Smooth muscle cell (in vitro differentiated cells): ENCODE data around the gene NT5DC4. TPM values are rescaled to one million over a fixed set of nuclear protein-coding genes. Genes with fewer than 3 reads are reported as not detected.
"Not testable (repeated sequence)": the region's sequence is repeated elsewhere in the genome, so short reads cannot be mapped to it uniquely, and the experiment has no call there.

Experiments used
- DNase-seq: peaks from one replicate; lab custom pipeline; 2025; ENCODE audit not compliant: unreplicated experiment; lab: John Stamatoyannopoulos, UW
- H2AFZ ChIP-seq: fragments of 200-600 bp; sonication (generic); 2 replicates; pipeline ENCODE4 v1.6.0; 2016; ENCODE audit warnings: antibody characterized with exemption, low read depth, mild to moderate bottlenecking
- H3F3A ChIP-seq: fragments of 200-600 bp; sonication (generic); 2 replicates; pipeline ENCODE4 v1.6.0; 2017; ENCODE audit warnings: antibody characterized with exemption, low read depth
- H3K27ac ChIP-seq: fragments of 200-600 bp; sonication (generic); 2 replicates; pipeline ENCODE4 v1.5.1; 2016; ENCODE audit warnings: low read depth, mild to moderate bottlenecking
- H3K27me3 ChIP-seq: fragments of 200-600 bp; sonication (generic); 2 replicates; pipeline ENCODE4 v1.6.1; 2016; ENCODE audit warnings: low read depth, mild to moderate bottlenecking
- H3K36me3 ChIP-seq: fragments of 200-600 bp; sonication (generic); 2 replicates; pipeline ENCODE4 v1.5.1; 2016; ENCODE audit warnings: low read depth
- H3K4me1 ChIP-seq: fragments of 200-600 bp; sonication (generic); 2 replicates; pipeline ENCODE4 v1.5.1; 2016; ENCODE audit warnings: low read depth
- H3K4me2 ChIP-seq: fragments of 200-600 bp; sonication (generic); 2 replicates; pipeline ENCODE4 v1.6.0; 2016; ENCODE audit warnings: mild to moderate bottlenecking
- H3K4me3 ChIP-seq: fragments of 200-600 bp; sonication (generic); 2 replicates; pipeline ENCODE4 v1.5.1; 2016; ENCODE audit warnings: mild to moderate bottlenecking
- H3K79me2 ChIP-seq: fragments of 200-600 bp; sonication (generic); 2 replicates; pipeline ENCODE4 v1.6.0; 2016; ENCODE audit warnings: low read depth, mild to moderate bottlenecking
- H3K9ac ChIP-seq: fragments of 200-600 bp; sonication (generic); 2 replicates; pipeline ENCODE4 v1.6.0; 2016; ENCODE audit warnings: low read depth
- H3K9me3 ChIP-seq: fragments of 200-600 bp; sonication (generic); replicated peaks from 2 replicates; pipeline ENCODE4 v1.5.1; 2016; ENCODE audit warnings: low read depth
- H4K20me1 ChIP-seq: fragments of 200-600 bp; sonication (generic); 2 replicates; pipeline ENCODE4 v1.6.0; 2016; ENCODE audit warnings: low read depth
- CTCF ChIP-seq: fragments of 200-600 bp; sonication (generic); IDR thresholded peaks from 2 replicates; pipeline ENCODE4 v1.5.1; 2017; ENCODE audit warnings: borderline replicate concordance, mild to moderate bottlenecking, antibody characterized with exemption; ENCODE audit not compliant: insufficient read depth, poor library complexity, severe bottlenecking
- whole genome bisulfite sequencing: methylation state at CpG from one replicate; pipeline ENCODE4 v1.1.7; 2016; ENCODE audit warnings: low lambda C conversion rate; 5-methylcytosine and 5-hydroxymethylcytosine counted together
- polyA plus RNA-seq: library from polyadenylated mRNA; unstranded; fragments of >200 nt; fragmentation: Nextera tagmentation; extraction: Ambion mirVana; gene quantifications from 2 replicates; pipeline ENCODE4 v1.2.1, GENCODE V29; 2016
- total RNA-seq: library from RNA; depleted of rRNA; stranded (reverse); fragments of >200 nt; gene quantifications from 2 replicates; pipeline ENCODE4 v1.2.3, GENCODE V29; 2014

NT5DC4 gene
- total and polyA plus RNA-seq, 2 experiments from 2014 or later, result not detected

GRCh38 chr2:112716826-112717352 lies 3.9 kb upstream of the NT5DC4 start:
- H3K36me3 ChIP-seq, result not testable (repeated sequence)

DNA sequence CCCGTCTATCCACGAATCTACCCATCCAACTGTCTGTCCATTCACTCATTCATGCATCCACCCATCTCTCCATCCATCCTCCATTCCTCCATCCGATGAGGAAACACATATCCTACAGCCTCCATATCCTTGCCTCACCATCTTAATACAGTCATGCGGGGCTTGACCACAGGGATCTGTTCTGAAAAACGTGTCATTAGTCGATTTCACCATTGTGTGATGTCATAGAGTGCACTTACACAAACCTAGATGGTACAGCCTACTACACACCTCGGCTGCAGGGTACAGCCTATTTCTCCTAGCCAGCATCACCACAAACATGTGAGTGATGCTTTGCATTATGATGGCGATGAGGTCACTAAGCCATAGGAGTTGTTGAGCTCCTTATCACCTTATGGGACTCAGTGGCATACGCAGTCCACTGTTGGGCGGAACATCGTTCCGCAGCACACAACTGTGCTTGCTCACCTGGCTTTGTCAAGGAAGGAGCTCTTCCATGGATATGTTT lies 1.9 kb upstream of the NT5DC4 start:
- H3K27me3 ChIP-seq, result no peaks in the 10 kb centered on the region
- no peaks in the 10 kb centered on the region for H4K20me1 ChIP-seq
- no peaks in the 10 kb centered on the region for H3F3A ChIP-seq
- DNase-seq, result no peak
- H3K4me3 ChIP-seq, result no peak overlapping the region
- no peaks in the 10 kb centered on the region for H3K9me3 ChIP-seq
- 81% methylated on average over 12 of the region's 12 CpGs for WGBS
- no peak overlapping the region for H2AFZ ChIP-seq
- no peak overlapping the region for H3K9ac ChIP-seq
- no peaks in the 10 kb centered on the region for H3K4me1 ChIP-seq
- H3K27ac ChIP-seq, result no peak overlapping the region
- no peaks in the 10 kb centered on the region for H3K79me2 ChIP-seq
- H3K36me3 ChIP-seq, result no peaks in the 10 kb centered on the region
- H3K4me2 ChIP-seq, result no peak overlapping the region
- TF ChIP-seq CTCF, result no peak

More at GRCh38 chr2:112716826-112717352, 3.9 kb upstream of the NT5DC4 start:
- H4K20me1 ChIP-seq, H3K27ac ChIP-seq, H3K9ac ChIP-seq, DNase-seq, H3K4me3 ChIP-seq, H3K4me1 ChIP-seq, H3K9me3 ChIP-seq, H3K4me2 ChIP-seq, H2AFZ ChIP-seq, H3K79me2 ChIP-seq, H3F3A ChIP-seq, H3K27me3 ChIP-seq: not testable (repeated sequence)
- WGBS, result 81% methylated on average over 2 of the region's 5 CpGs

- Histone ChIP-seq H3K4me2 (no peak overlapping the region), H3K36me3 (no peaks in the 10 kb centered on the region), H3K79me2 (no peaks in the 10 kb centered on the region), H3K4me3 (no peak overlapping the region), H3K27ac (no peak overlapping the region), H3K9me3 (no peaks in the 10 kb centered on the region), H3F3A (no peaks in the 10 kb centered on the region), H2AFZ (no peak overlapping the region), H4K20me1 (no peaks in the 10 kb centered on the region), H3K27me3 (no peaks in the 10 kb centered on the region), H3K9ac (no peak overlapping the region), H3K4me1 (no peaks in the 10 kb centered on the region)
- TF ChIP-seq CTCF, result no peak
- WGBS, result 93% methylated on average over 22 of the region's 23 CpGs
- DNase-seq, result no peak
Observed at GRCh38 chr2:112721819-112722522, 1.2 kb downstream of the NT5DC4 start.

DNA sequence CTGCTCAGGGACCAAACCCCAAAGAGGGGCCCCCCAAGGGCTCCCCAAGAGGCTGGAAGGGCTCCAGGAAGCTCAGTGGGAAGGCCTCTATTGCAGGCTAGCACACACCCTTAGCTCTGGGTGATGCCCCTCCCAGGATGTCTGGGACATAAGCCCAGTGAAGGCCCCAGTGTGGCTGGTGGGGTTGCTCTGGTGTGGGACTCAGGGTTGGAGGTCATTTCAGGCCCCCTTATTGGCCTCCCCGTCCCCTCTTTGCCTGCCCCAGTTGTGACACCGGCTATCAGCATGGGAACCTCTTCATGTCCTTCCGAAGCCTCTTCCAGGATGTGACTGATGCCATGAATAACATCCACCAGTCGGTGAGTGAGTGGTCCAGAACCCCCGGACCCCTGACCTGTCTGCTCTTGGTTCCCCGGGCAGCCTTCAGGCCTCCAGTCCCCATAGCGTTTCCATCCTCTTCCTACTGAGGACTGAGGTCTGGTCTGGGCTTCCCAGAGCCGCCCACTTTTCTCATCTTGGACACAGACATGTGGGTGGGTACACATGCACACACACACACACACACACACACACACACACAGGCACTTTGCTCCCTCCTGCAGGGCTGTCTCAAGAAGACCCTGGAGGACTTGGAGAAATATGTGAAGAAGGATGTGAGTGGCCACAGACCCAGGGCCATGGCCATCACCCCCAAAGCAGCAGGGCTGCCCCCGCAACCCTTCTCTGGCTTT lies 2.2 kb downstream of the NT5DC4 start:
- no peaks in the 10 kb centered on the region for H3K4me1 ChIP-seq

More for the DNA sequence above, 2.2 kb downstream of the NT5DC4 start:
- H3K9ac ChIP-seq, result no peak overlapping the region
- no peak overlapping the region for H2AFZ ChIP-seq
- DNase-seq, result no peak
- no peak overlapping the region for H3K27ac ChIP-seq
- 98% methylated on average over 8 of the region's 9 CpGs for WGBS
- no peaks in the 10 kb centered on the region for H3K9me3 ChIP-seq
- no peak overlapping the region for H3K4me2 ChIP-seq
- no peaks in the 10 kb centered on the region for H4K20me1 ChIP-seq
- no peak overlapping the region for H3K4me3 ChIP-seq
- H3K27me3 ChIP-seq, result no peaks in the 10 kb centered on the region
- no peak for TF ChIP-seq CTCF
- no peaks in the 10 kb centered on the region for H3K36me3 ChIP-seq
- H3K79me2 ChIP-seq, result no peaks in the 10 kb centered on the region
- no peaks in the 10 kb centered on the region for H3F3A ChIP-seq
